ENCODE measurements around the gene WDR1. TPM values are rescaled to one million over a fixed set of nuclear protein-coding genes. Genes with fewer than 3 reads are reported as not detected.

The WDR1 gene
- total RNA-seq, 6 donors from 2014 or later: 135 to 307 (median 183) TPM

DNA sequence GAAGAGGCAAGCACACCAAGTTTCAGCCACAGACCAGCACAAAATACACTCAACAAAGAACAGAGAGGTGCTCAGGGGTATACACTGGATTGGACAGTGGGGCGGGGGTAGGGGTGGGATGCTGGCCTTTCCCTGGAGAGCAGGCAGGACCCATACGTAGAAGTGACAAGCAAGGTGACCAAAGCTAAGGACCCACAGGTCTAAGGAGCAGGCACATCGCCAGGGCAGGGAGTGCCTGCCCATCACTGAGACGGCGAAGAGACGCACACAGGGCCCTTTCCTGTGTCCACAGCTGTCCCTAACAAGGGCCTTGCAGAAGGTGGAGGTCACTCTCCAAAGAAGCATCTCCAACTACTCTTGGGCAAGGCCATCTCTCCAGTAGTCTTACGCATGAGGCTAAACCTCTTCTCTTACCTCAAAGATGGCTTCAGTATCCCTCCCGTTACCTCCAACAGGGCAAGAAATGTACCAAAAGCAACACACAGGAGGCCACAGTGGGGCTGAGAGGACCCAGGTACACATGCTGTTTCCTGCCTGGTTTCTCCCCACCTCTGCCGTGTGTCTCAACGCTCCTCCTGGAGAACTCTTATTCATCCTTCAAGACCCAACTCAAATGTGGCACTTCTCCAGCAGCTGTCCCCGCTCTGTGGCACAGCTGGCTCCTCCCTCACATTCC, 6.5 kb downstream of the WDR1 start:
- Histone ChIP-seq H3K4me1 (peaks cover 78 to 98% (median 92%) of the 10 kb centered on the region in 4 donors), H3K4me3 (no peak overlapping the region), H3K36me3 (peaks cover 5 to 83% (median 56%) of the 10 kb centered on the region in 4 donors), H3K9me3 (no peaks in the 10 kb centered on the region), H3K27ac (peak overlapping the region in 1 of 4 donors; percentile 12), H3K27me3 (no peaks in the 10 kb centered on the region)
- 90 to 93% methylated on average over 10 to 11 of the region's 11 CpGs for WGBS, 2 donors
- no peak for ATAC-seq (ENCODE audit: low FRiP score in 2 of 2)
- TF ChIP-seq EP300 (IDR thresholded peaks at IDR 0.05) (no peak), POLR2A (IDR thresholded peaks at IDR 0.05) (no peak), POLR2AphosphoS5 (IDR thresholded peaks at IDR 0.05) (no peak)
- TF ChIP-seq, protein P1, sequence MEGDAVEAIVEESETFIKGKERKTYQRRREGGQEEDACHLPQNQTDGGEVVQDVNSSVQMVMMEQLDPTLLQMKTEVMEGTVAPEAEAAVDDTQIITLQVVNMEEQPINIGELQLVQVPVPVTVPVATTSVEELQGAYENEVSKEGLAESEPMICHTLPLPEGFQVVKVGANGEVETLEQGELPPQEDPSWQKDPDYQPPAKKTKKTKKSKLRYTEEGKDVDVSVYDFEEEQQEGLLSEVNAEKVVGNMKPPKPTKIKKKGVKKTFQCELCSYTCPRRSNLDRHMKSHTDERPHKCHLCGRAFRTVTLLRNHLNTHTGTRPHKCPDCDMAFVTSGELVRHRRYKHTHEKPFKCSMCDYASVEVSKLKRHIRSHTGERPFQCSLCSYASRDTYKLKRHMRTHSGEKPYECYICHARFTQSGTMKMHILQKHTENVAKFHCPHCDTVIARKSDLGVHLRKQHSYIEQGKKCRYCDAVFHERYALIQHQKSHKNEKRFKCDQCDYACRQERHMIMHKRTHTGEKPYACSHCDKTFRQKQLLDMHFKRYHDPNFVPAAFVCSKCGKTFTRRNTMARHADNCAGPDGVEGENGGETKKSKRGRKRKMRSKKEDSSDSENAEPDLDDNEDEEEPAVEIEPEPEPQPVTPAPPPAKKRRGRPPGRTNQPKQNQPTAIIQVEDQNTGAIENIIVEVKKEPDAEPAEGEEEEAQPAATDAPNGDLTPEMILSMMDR (IDR thresholded peaks at IDR 0.05): no peak
- no peak for DNase-seq

DNA sequence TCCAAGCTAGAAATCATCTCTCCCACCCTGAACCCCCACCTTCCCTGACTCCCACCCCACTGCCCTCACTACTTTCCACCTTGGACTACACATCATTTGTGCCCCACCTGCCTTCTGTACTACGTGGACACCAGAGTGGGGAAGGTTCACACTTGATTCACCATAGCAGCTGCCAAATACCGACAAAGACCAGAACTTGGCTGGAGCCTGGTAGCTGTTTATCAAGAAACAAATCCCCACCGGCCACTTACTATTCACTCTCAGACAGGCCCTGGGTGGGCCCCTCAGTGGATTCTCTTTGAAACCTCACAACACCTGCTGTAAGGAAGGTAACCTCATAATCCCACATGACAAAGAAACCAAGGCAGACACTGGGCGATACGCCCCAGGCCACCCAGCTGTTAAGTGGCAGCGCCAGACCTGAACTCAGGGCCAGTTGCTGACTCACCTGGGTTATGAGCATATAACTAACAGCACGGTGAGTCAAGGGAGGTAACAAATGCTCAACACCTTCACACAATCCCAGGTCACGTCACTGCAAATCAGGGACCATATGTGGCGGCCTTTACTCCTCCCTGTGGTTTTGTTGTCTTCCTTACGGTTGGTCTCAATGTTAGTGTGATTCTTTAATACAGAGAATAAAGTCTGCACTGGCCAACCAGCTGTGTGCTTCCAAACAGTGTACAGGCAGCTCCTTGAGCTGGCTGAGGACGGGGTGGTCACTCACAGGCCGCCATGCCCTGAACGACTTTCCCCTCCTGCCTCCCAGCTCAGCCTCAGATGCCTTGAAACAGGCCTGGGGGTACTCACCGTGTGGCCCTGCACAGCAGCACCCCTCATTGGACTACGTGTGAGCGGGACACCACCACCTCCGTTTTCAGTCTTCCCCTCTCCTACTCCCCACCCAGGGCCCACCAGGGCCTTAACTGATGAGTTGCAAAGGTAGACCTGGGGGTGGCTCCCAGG, 7.5 kb downstream of the WDR1 start:
- DNase-seq: no peak
- TF ChIP-seq, protein P1 (IDR thresholded peaks at IDR 0.05): no peak
- TF ChIP-seq POLR2A (IDR thresholded peaks at IDR 0.05): no peak
- no peak for TF ChIP-seq POLR2AphosphoS5 (IDR thresholded peaks at IDR 0.05)
- no peak for TF ChIP-seq EP300 (IDR thresholded peaks at IDR 0.05)
- 75 to 84% methylated on average over 17 of the region's 17 CpGs for WGBS, 2 donors
- no peak overlapping the region for H3K4me3 ChIP-seq
- no peaks in the 10 kb centered on the region for H3K27me3 ChIP-seq
- H3K27ac ChIP-seq: peak overlapping the region in 3 of 4 donors; percentile 37 to 81 (median 78)
- ATAC-seq (ENCODE audit: low FRiP score in 2 of 2): no peak
- H3K9me3 ChIP-seq: no peaks in the 10 kb centered on the region
- H3K36me3 ChIP-seq: peaks cover 5 to 73% (median 55%) of the 10 kb centered on the region in 4 donors
- H3K4me1 ChIP-seq: peaks cover 74 to 97% (median 90%) of the 10 kb centered on the region in 4 donors

DNA sequence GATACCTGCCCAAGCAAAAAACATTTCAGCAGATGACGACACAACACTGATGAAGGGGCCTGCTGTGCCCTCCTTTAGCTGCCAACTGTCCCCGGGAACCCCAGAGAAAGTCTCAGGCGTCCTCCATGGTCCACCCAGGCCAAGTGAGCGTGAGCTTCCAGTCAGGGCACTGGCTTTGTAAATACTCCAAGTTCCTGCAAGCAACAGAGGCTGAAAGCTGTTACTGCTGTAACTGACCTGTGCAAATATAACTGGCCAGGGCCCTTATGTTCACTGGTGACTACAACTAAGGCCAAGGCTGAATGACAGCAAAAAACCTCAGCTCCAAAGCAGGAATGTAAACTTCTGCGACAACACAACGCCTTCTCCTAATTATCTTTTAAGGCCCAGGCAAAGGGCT, 8.2 kb downstream of the WDR1 start:
- ATAC-seq (ENCODE audit: low FRiP score in 2 of 2): no peak
- Histone ChIP-seq H3K9me3 (no peaks in the 10 kb centered on the region), H3K4me1 (peaks cover 68 to 97% (median 84%) of the 10 kb centered on the region in 4 donors), H3K4me3 (no peak overlapping the region), H3K36me3 (peaks cover 1 to 73% (median 50%) of the 10 kb centered on the region in 4 donors), H3K27ac (peak overlapping the region in 3 of 4 donors; percentile 74 to 81 (median 78)), H3K27me3 (no peaks in the 10 kb centered on the region)
- TF ChIP-seq EP300 (IDR thresholded peaks at IDR 0.05) (no peak), POLR2A (IDR thresholded peaks at IDR 0.05) (no peak), POLR2AphosphoS5 (IDR thresholded peaks at IDR 0.05) (no peak)
- TF ChIP-seq, protein P1 (IDR thresholded peaks at IDR 0.05): no peak
- no peak for DNase-seq
- WGBS, 2 donors: 84% methylated on average over 5 to 6 of the region's 6 CpGs

DNA sequence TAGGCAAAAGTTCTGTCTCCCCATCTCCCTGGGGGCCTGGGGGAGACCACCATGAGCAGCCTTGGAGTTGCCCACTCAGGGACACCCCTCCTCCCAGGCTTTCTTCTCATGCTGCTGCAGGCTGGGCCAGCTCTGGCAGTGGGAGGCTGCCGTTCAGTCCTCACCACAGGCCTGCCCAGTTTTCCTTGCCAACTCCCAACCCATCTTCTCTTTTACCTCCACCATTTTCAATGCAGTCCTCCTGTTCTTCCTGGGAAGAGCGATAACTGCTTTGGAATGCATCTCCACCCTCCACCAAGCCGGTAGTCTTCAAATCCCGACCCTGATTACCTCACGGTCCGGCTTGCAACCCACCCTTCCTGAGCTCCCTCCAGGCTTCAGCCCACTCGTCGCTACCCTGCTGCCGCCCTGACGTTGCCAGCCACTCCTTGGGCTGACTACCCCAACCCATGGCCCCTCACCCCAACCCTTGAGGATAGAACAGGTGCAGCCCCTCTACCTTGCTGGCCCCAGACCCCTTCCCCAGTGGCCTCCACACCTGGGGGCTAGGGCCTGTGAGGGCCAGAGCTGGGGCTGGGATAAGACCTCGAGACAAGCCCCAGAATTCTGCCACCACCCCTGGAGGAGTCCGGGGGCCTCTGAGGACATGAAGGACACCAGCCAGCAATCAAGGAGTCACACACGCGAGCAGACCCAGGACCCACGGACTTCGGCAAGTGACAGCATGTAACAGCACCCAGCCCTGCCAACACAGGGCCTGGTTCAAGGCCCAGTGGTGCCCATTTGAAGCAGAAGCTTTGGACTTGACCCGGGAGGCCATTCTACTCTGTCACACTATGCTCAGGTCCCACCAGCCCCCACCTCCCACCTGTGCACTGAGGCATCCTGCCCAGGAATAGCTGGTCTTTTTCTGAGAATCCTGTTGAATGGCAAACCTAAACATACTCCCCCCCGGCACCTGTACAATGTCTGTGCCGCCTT, 9.2 kb downstream of the WDR1 start:
- Histone ChIP-seq H3K27me3 (no peaks in the 10 kb centered on the region), H3K9me3 (no peaks in the 10 kb centered on the region), H3K27ac (peak overlapping the region; percentile 62 to 81 (median 76)), H3K4me1 (peaks cover 68 to 91% (median 75%) of the 10 kb centered on the region in 4 donors), H3K4me3 (no peak overlapping the region), H3K36me3 (peaks cover 0 to 72% (median 41%) of the 10 kb centered on the region in 4 donors)
- TF ChIP-seq, protein P1 (IDR thresholded peaks at IDR 0.05): no peak
- TF ChIP-seq POLR2AphosphoS5 (IDR thresholded peaks at IDR 0.05) (no peak), POLR2A (IDR thresholded peaks at IDR 0.05) (no peak), EP300 (IDR thresholded peaks at IDR 0.05) (no peak)
- ATAC-seq (ENCODE audit: low FRiP score in 2 of 2) (peak in 1 of 2 donors; percentile 66), DNase-seq (no peak)
- WGBS, 2 donors: 83 to 86% methylated on average over 14 to 19 of the region's 19 CpGs

Data from upper lobe of left lung (tissue), 6 donors.